PC-3 (cell line): Measurements from ENCODE around the gene CXXC1. TPM values are rescaled to one million over a fixed set of nuclear protein-coding genes. Genes with fewer than 3 reads are reported as not detected.

Experiments used
- ATAC-seq: fragments of 200-7000 bp; cut with Tn5 transposase; 2 replicates; pipeline ENCODE4 v1.9.1; 2020; ENCODE audit warnings: mild to moderate bottlenecking, moderate library complexity
- BruUV-seq: library from RNA; stranded (reverse); fragments of 400-500 nt; replicated peaks from 2 replicates; lab custom pipeline; 2021; lab: Mats Ljungman, UMichigan
- CTCF ChIA-PET: fragments of 300-600 bp; sonication (Branson Sonifier 250); formaldehyde crosslinking; loops from one replicate; lab custom pipeline; 2022; ENCODE audit warnings: antibody characterized with exemption; lab: Charles Lee
- POLR2A ChIA-PET: fragments of 300-600 bp; sonication (Branson Sonifier 250); formaldehyde crosslinking; loops from one replicate; lab custom pipeline; 2022; ENCODE audit warnings: antibody characterized with exemption; ENCODE audit not compliant: unreplicated experiment; lab: Charles Lee
- DNase-seq: peaks from one replicate; pipeline ENCODE4 v3.0.0-alpha.2; 2015
- H2AFZ ChIP-seq: fragments of 300-600 bp; sonication (generic); 2 replicates; pipeline ENCODE4 v1.6.0; 2016; ENCODE audit warnings: antibody characterized with exemption, low read length
- H3F3A ChIP-seq: fragments of 300-600 bp; sonication (generic); one replicate; pipeline ENCODE4 v1.6.0; 2017; ENCODE audit warnings: antibody characterized with exemption, low read length, control low read depth, mild to moderate bottlenecking; ENCODE audit not compliant: unreplicated experiment
- H3K27ac ChIP-seq: fragments of 300-600 bp; sonication (generic); 2 replicates; pipeline ENCODE4 v1.5.1; 2016; ENCODE audit warnings: mild to moderate bottlenecking, low read length
- H3K27me3 ChIP-seq: fragments of 300-600 bp; sonication (generic); 2 replicates; pipeline ENCODE4 v1.6.1; 2016; ENCODE audit warnings: low read length, mixed read lengths
- H3K36me3 ChIP-seq: fragments of 300-600 bp; sonication (generic); 2 replicates; pipeline ENCODE4 v1.6.1; 2016; ENCODE audit warnings: low read depth, mixed run types, low read length, mixed read lengths
- H3K4me1 ChIP-seq: fragments of 300-600 bp; sonication (generic); 2 replicates; pipeline ENCODE4 v1.5.1; 2016; ENCODE audit warnings: low read length; ENCODE audit not compliant: insufficient read depth
- H3K4me2 ChIP-seq: fragments of 300-600 bp; sonication (generic); 2 replicates; pipeline ENCODE4 v1.6.0; 2016; ENCODE audit warnings: low read length
- H3K4me3 ChIP-seq: fragments of 300-600 bp; sonication (generic); 2 replicates; pipeline ENCODE4 v1.5.1; 2016; ENCODE audit warnings: mild to moderate bottlenecking, low read length, mixed read lengths
- H3K79me2 ChIP-seq: fragments of 300-600 bp; sonication (generic); 2 replicates; pipeline ENCODE4 v1.6.1; 2017; ENCODE audit warnings: low read length, mixed read lengths
- H3K9ac ChIP-seq: fragments of 300-600 bp; sonication (generic); 2 replicates; pipeline ENCODE4 v1.6.0; 2016; ENCODE audit warnings: mild to moderate bottlenecking, low read length
- H3K9me2 ChIP-seq: fragments of 300-600 bp; sonication (generic); replicated peaks from 2 replicates; pipeline ENCODE4 v1.6.1; 2016; ENCODE audit warnings: mixed run types, low read length, mixed read lengths
- H3K9me3 ChIP-seq: fragments of 300-600 bp; sonication (generic); 2 replicates; pipeline ENCODE4 v1.6.1; 2016; ENCODE audit warnings: low read length, mixed read lengths
- H4K20me1 ChIP-seq: fragments of 300-600 bp; sonication (generic); 2 replicates; pipeline ENCODE4 v1.6.1; 2016; ENCODE audit warnings: low read length, mixed read lengths
- EZH2 ChIP-seq: fragments of 300-600 bp; sonication (generic); IDR thresholded peaks from one replicate; pipeline ENCODE4 v1.6.1; 2017; ENCODE audit warnings: antibody characterized with exemption, mild to moderate bottlenecking, low read length; ENCODE audit not compliant: unreplicated experiment
- EZH2phosphoT487 ChIP-seq: fragments of 300-600 bp; sonication (generic); IDR thresholded peaks from 2 replicates; pipeline ENCODE4 v1.6.1; 2018; ENCODE audit warnings: mild to moderate bottlenecking, antibody characterized with exemption, low read length, borderline replicate concordance
- intact Hi-C: fragments of 100-400 bp; cut with micrococcal nuclease; formaldehyde crosslinking; loops from 2 replicates; pipeline ENCODE4 v1.9.0; 2023
- total RNA-seq: library from RNA; depleted of rRNA; stranded (reverse); fragments of >200 nt; gene quantifications from 2 replicates; pipeline ENCODE4 v1.2.3, GENCODE V29; 2014
- TF ChIP-seq, protein P1 (sequence below): fragments of 300-600 bp; sonication (generic); conservative IDR thresholded peaks from 2 replicates; pipeline ENCODE4 v1.5.1; 2017; ENCODE audit warnings: antibody characterized with exemption, low read depth, mild to moderate bottlenecking, low read length

Gene CXXC1
- total RNA-seq, 1 experiment from 2014 or later, result 25.4 TPM

DNA sequence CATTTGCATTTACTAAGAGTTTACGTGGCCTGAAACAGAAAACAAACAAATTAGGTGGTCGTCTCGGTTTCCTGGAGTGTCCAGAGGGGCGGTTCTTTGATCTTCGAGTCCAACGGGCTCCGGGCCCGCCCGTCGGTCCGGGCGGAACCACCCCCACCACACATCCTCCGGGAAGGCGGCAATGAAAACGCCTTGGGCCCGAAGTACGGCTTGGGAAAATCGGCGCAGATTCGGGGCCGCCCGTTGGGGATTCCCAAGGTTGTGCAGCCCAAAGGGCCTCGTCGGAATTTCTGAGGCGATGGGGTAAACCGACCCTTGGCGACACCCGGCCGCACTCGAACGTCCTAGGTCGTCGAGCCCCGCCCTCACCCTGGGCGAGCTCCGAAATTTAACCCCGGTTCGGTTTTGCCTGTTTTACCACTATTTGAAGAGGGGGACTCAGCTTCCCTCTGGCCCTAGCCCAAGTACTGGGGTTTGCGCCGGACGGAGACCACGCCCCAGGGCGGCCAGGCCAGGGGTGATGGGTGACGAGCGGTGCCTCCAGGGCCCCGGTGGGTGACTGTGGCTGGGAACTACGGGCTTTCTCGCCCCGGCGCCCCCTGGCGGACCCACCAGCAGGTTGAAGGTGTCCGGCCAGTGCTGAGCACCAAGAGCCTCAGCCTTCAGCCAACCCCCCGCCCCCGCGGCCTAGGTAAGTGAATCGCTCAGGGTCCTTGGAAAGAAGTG lies 19.3 kb downstream of the CXXC1 start:
- Histone ChIP-seq H3K79me2 (no peaks in the 10 kb centered on the region), H3K4me1 (no peaks in the 10 kb centered on the region), H3K4me3 (no peak overlapping the region), H4K20me1 (no peaks in the 10 kb centered on the region), H3K4me2 (no peak overlapping the region), H3K9ac (no peak overlapping the region), H2AFZ (no peak overlapping the region), H3K27ac (no peak overlapping the region), H3F3A (no peaks in the 10 kb centered on the region), H3K27me3 (no peaks in the 10 kb centered on the region), H3K9me3 (no peaks in the 10 kb centered on the region), H3K9me2 (no peaks in the 10 kb centered on the region), H3K36me3 (no peaks in the 10 kb centered on the region; the same call in 1 of the 2 replicates)
- ATAC-seq (no peak), DNase-seq (no peak)
- no peak for TF ChIP-seq EZH2
- TF ChIP-seq, protein P1, sequence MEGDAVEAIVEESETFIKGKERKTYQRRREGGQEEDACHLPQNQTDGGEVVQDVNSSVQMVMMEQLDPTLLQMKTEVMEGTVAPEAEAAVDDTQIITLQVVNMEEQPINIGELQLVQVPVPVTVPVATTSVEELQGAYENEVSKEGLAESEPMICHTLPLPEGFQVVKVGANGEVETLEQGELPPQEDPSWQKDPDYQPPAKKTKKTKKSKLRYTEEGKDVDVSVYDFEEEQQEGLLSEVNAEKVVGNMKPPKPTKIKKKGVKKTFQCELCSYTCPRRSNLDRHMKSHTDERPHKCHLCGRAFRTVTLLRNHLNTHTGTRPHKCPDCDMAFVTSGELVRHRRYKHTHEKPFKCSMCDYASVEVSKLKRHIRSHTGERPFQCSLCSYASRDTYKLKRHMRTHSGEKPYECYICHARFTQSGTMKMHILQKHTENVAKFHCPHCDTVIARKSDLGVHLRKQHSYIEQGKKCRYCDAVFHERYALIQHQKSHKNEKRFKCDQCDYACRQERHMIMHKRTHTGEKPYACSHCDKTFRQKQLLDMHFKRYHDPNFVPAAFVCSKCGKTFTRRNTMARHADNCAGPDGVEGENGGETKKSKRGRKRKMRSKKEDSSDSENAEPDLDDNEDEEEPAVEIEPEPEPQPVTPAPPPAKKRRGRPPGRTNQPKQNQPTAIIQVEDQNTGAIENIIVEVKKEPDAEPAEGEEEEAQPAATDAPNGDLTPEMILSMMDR, result 0 out of 2 replicates have a peak, but pooled peaks have one; percentile 29
- intact Hi-C loops, result no loop called here
- ChIA-PET CTCF (no interaction called here), POLR2A (no interaction called here)
- BruUV-seq, result no TSS peak

DNA sequence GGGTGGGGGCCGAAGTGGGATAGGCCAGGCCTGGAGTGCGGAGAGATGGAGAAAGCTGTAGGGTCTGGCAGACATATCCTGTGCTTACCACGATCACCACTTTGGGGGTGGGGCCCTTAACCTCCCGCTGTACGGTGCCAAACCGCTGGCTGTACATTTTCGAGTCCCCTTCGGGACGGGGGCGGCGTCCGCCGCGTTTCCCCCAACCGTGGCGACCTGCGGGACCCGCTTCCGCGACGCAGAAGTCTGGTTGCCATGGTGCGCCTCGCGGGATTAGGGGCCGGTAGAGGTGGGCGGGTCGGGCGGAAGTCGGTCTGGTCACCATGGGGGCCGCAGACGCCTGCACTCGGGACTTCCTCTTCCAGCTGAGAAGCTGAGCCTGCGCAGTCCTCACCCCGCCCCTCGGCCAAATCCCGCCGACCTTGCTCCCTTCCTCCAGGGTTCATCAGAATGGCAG lies 21.2 kb downstream of the CXXC1 start, which contains the start of gene CFAP53:
TSS of gene CFAP53 (minus strand) at position 248 of the 457 bp plus-strand sequence. CDS start at position 157, 91 bp downstream.
- Histone ChIP-seq H3K79me2 (no peaks in the 10 kb centered on the region), H3F3A (no peaks in the 10 kb centered on the region), H3K9ac (peak within 1 kb of the TSS; percentile 44), H3K4me2 (peak within 1 kb of the TSS; percentile 78), H3K4me3 (peak within 1 kb of the TSS; percentile 71), H3K27me3 (no peaks in the 10 kb centered on the region), H2AFZ (peak within 1 kb of the TSS; percentile 72), H3K9me2 (no peaks in the 10 kb centered on the region), H3K27ac (no peak within 1 kb of the TSS), H3K4me1 (no peaks in the 10 kb centered on the region), H4K20me1 (no peaks in the 10 kb centered on the region), H3K36me3 (no peaks in the 10 kb centered on the region; the same call in 1 of the 2 replicates), H3K9me3 (no peaks in the 10 kb centered on the region)
- no peak for TF ChIP-seq EZH2
- TF ChIP-seq, protein P1, result no peak
- TF ChIP-seq EZH2phosphoT487, result no peak
- POLR2A ChIA-PET, result no interaction called here
- no TSS peak for BruUV-seq
- peak; percentile 55 for DNase-seq
- CTCF ChIA-PET, result no interaction called here
- intact Hi-C loops, result no loop called here
- peak; percentile 99 for ATAC-seq

DNA sequence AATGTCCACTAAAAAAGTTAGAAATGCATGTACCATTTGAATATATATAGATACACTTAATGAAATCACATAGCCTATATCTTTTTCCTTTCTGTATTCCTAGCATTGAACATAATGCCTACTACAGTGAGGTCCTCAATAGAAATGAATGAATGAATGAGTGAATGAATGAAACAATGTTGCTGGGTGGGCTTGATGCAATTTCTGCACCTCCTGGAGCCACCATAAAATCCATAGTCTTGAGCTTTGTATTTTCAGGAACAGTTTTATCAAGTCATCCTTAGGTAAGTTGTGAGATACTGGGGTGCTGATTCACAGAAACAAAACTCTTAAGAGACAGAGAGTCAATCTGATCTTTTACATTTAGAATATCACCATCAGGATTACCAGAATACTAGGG lies 24.5 kb downstream of the CXXC1 start:
- BruUV-seq, result no TSS peak
- DNase-seq, result no peak
- Histone ChIP-seq H3K9ac (no peak overlapping the region), H4K20me1 (no peaks in the 10 kb centered on the region), H3K4me3 (no peak overlapping the region), H3K36me3 (no peaks in the 10 kb centered on the region), H3F3A (no peaks in the 10 kb centered on the region), H3K27ac (no peak overlapping the region), H3K79me2 (no peaks in the 10 kb centered on the region), H3K27me3 (no peaks in the 10 kb centered on the region), H3K9me2 (no peaks in the 10 kb centered on the region), H3K4me1 (no peaks in the 10 kb centered on the region), H3K9me3 (no peaks in the 10 kb centered on the region), H3K4me2 (no peak overlapping the region), H2AFZ (no peak overlapping the region)
- intact Hi-C loops, result no loop called here
- TF ChIP-seq, protein P1, result no peak
- TF ChIP-seq EZH2phosphoT487, result no peak
- TF ChIP-seq EZH2, result no peak
- ChIA-PET POLR2A (no interaction called here), CTCF (no interaction called here)
- no peak for ATAC-seq
